Measurements from ENCODE around the gene SNRNP35. TPM values are rescaled to one million over a fixed set of nuclear protein-coding genes. Genes with fewer than 3 reads are reported as not detected.

The SNRNP35 gene
- total and polyA plus RNA-seq, 4 donors = 9.0 to 13.3 (median 11.1) TPM

DNA sequence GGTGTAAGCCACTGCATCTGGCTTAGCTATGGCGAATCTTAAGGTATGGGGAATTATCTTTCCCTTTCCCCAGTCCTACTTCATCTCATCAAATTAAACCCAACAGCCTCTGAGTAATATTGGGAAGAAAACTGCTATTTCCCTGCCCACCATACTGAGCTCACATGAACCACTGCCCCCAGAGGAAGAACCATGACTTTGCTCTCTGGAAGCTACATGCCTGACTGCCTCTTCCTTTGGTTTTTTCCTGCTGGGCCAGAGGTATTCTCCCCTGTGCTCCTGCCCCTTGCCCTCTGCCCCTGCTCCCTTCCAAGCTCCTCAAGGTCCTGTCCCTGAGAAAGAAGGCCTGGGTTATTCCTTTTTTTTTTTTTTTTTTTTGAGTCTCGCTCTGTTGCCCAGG lies 36.6 kb upstream of the SNRNP35 start:
- peaks cover 6 to 22% (median 8%) of the 10 kb centered on the region in 4 donors for H3K36me3 ChIP-seq (ENCODE audit: control insufficient read depth in 4 of 4, insufficient read depth in 3 of 4, low read depth in 1 of 4, low read length in 3 of 4)

DNA sequence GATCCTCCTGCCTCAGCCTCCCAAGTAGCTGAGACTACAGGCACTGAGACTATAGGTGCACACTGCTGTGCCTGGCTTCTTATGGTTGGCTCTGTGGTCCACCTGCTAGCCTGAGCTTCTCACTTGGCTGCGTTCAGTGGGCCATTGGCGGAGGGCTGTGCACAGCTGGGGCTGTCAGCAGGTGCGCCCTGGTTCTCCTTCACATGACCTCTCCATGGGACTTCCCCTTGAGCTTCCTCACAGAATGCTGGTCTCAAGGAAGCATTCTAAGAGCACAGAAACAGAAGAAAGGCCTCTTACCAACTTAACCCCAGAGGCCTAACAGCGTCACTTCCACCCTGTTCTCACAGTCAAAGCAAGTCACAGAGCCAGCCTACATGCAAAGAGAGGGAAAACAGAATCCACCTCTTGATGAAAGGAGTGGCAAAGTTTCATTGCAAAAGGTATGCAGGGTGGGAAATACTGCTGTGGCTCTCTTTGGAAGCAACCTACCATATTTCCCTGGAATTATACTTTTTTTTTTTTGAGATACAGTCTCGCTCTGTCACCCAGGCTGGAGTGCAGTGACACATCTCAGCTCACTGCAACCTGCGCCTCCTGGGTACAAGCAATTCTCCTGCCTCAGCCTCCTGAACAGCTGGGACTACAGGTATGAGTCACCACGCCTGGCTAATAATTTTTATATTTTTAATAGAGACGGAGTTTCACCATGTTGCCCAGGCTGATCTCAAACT lies 30.7 kb upstream of the SNRNP35 start:
- Histone ChIP-seq H3K27ac (ENCODE audit: low read depth in 1 of 2, low read length in 2 of 2) (no peak overlapping the region), H3K4me1 (ENCODE audit: control insufficient read depth in 4 of 4, insufficient read depth in 4 of 4, low read length in 3 of 4) (no peaks in the 10 kb centered on the region), H3K9ac (ENCODE audit: low read depth in 1 of 2, low read length in 2 of 2) (no peak overlapping the region), H3K36me3 (ENCODE audit: control insufficient read depth in 4 of 4, insufficient read depth in 3 of 4, low read depth in 1 of 4, low read length in 3 of 4) (peaks cover 4 to 13% (median 7%) of the 10 kb centered on the region in 4 donors), H3K9me3 (ENCODE audit: control insufficient read depth in 4 of 4, low read length in 3 of 4) (no peaks in the 10 kb centered on the region), H3K27me3 (ENCODE audit: control insufficient read depth in 4 of 4, insufficient read depth in 4 of 4, low read length in 3 of 4) (no peaks in the 10 kb centered on the region), H3K4me3 (ENCODE audit: low read depth in 1 of 3, low read length in 3 of 3) (no peak overlapping the region)
- WGBS = 92% methylated on average over 8 of the region's 8 CpGs
- DNase-seq (ENCODE audit: low spot score) = no peak
- TF ChIP-seq RXRA (IDR thresholded peaks at IDR 0.05) (no peak), FOXA2 (IDR thresholded peaks at IDR 0.05) (no peak), FOXA1 (IDR thresholded peaks at IDR 0.05) (no peak), RAD21 (IDR thresholded peaks at IDR 0.05) (no peak), SP1 (IDR thresholded peaks at IDR 0.05) (no peak), NR2F2 (IDR thresholded peaks at IDR 0.05) (no peak), HNF4G (IDR thresholded peaks at IDR 0.05) (no peak), JUND (IDR thresholded peaks at IDR 0.05) (no peak), YY1 (IDR thresholded peaks at IDR 0.05) (no peak)
- TF ChIP-seq, protein P1, sequence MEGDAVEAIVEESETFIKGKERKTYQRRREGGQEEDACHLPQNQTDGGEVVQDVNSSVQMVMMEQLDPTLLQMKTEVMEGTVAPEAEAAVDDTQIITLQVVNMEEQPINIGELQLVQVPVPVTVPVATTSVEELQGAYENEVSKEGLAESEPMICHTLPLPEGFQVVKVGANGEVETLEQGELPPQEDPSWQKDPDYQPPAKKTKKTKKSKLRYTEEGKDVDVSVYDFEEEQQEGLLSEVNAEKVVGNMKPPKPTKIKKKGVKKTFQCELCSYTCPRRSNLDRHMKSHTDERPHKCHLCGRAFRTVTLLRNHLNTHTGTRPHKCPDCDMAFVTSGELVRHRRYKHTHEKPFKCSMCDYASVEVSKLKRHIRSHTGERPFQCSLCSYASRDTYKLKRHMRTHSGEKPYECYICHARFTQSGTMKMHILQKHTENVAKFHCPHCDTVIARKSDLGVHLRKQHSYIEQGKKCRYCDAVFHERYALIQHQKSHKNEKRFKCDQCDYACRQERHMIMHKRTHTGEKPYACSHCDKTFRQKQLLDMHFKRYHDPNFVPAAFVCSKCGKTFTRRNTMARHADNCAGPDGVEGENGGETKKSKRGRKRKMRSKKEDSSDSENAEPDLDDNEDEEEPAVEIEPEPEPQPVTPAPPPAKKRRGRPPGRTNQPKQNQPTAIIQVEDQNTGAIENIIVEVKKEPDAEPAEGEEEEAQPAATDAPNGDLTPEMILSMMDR (IDR thresholded peaks at IDR 0.05; ENCODE audit: low read depth, low read length, missing input control) = no peak
- TF ChIP-seq, protein P2, sequence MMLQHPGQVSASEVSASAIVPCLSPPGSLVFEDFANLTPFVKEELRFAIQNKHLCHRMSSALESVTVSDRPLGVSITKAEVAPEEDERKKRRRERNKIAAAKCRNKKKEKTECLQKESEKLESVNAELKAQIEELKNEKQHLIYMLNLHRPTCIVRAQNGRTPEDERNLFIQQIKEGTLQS (IDR thresholded peaks at IDR 0.05) = no peak
- TF ChIP-seq, protein P3, sequence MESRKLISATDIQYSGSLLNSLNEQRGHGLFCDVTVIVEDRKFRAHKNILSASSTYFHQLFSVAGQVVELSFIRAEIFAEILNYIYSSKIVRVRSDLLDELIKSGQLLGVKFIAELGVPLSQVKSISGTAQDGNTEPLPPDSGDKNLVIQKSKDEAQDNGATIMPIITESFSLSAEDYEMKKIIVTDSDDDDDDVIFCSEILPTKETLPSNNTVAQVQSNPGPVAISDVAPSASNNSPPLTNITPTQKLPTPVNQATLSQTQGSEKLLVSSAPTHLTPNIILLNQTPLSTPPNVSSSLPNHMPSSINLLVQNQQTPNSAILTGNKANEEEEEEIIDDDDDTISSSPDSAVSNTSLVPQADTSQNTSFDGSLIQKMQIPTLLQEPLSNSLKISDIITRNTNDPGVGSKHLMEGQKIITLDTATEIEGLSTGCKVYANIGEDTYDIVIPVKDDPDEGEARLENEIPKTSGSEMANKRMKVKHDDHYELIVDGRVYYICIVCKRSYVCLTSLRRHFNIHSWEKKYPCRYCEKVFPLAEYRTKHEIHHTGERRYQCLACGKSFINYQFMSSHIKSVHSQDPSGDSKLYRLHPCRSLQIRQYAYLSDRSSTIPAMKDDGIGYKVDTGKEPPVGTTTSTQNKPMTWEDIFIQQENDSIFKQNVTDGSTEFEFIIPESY (IDR thresholded peaks at IDR 0.05) = no peak
- TF ChIP-seq, protein P4, sequence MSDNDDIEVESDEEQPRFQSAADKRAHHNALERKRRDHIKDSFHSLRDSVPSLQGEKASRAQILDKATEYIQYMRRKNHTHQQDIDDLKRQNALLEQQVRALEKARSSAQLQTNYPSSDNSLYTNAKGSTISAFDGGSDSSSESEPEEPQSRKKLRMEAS (IDR thresholded peaks at IDR 0.05) = no peak

More for the DNA sequence above, 36.6 kb upstream of the SNRNP35 start:
- Histone ChIP-seq H3K27me3 (ENCODE audit: control insufficient read depth in 4 of 4, insufficient read depth in 4 of 4, low read length in 3 of 4) (no peaks in the 10 kb centered on the region), H3K9me3 (ENCODE audit: control insufficient read depth in 4 of 4, low read length in 3 of 4) (no peaks in the 10 kb centered on the region), H3K4me3 (ENCODE audit: low read depth in 1 of 3, low read length in 3 of 3) (no peak overlapping the region), H3K4me1 (ENCODE audit: control insufficient read depth in 4 of 4, insufficient read depth in 4 of 4, low read length in 3 of 4) (no peaks in the 10 kb centered on the region), H3K27ac (ENCODE audit: low read depth in 1 of 2, low read length in 2 of 2) (no peak overlapping the region), H3K9ac (ENCODE audit: low read depth in 1 of 2, low read length in 2 of 2) (no peak overlapping the region)
- no peak for DNase-seq (ENCODE audit: low spot score)
- WGBS = 95% methylated on average over 2 of the region's 2 CpGs
- TF ChIP-seq, protein P1 (IDR thresholded peaks at IDR 0.05; ENCODE audit: low read depth, low read length, missing input control) = no peak
- TF ChIP-seq GABPA (IDR thresholded peaks at IDR 0.05 in 1 of 2, conservative IDR thresholded peaks at IDR 0.05 in 1 of 2) (no peak), FOXA1 (IDR thresholded peaks at IDR 0.05) (no peak), EGR1 (IDR thresholded peaks at IDR 0.05; ENCODE audit: low read depth in 2 of 2) (no peak), FOXA2 (IDR thresholded peaks at IDR 0.05) (no peak), TAF1 (conservative IDR thresholded peaks at IDR 0.05) (no peak), NR2F2 (IDR thresholded peaks at IDR 0.05) (no peak)
- TF ChIP-seq, protein P4 (IDR thresholded peaks at IDR 0.05) = no peak
